CD4-positive, alpha-beta T cell (primary cell): ENCODE measurements around the gene MAP3K6. TPM values are rescaled to one million over a fixed set of nuclear protein-coding genes. Genes with fewer than 3 reads are reported as not detected.

ENCODE experiments used
- ATAC-seq: fragments of 200-7000 bp; cut with Tn5 transposase; one replicate; pipeline ENCODE4 v1.10.0; 2022; ENCODE audit warnings: mild to moderate bottlenecking; ENCODE audit not compliant: poor library complexity
- CTCF ChIA-PET: fragments of 350-600 bp; sonication (Branson Sonifier 250); formaldehyde crosslinking; loops from one replicate; lab custom pipeline; 2021; ENCODE audit warnings: antibody characterized with exemption, inconsistent platforms; lab: Charles Lee
- POLR2A ChIA-PET: fragments of 350-600 bp; sonication (Branson Sonifier 250); formaldehyde crosslinking; loops from one replicate; lab custom pipeline; 2021; ENCODE audit warnings: antibody characterized with exemption, inconsistent platforms; lab: Charles Lee
- DNase-seq, 14 experiments: peaks; one replicate each; pipeline ENCODE4 v3.0.0-alpha.2; 2013 to 2020; ENCODE audit warnings: mixed read lengths in 2 of 14
- H3K27ac ChIP-seq, 2 donors: one replicate each; pipeline versions ENCODE4 v1.5.1 to v1.7.0; 2013; ENCODE audit warnings: low read length in 2 of 2, low read depth in 1 of 2, mild to moderate bottlenecking in 1 of 2
- H3K27me3 ChIP-seq, 2 experiments: 1 replicate in 1 of 2; 2 replicates in 1 of 2; pipeline versions ENCODE4 v1.6.1 to v1.7.0; 2013; ENCODE audit warnings: low read length in 2 of 2, control low read depth in 1 of 2, mild to moderate bottlenecking in 1 of 2, moderate library complexity in 1 of 2; ENCODE audit not compliant: insufficient read depth in 2 of 2, control insufficient read depth in 1 of 2
- H3K36me3 ChIP-seq: one replicate; pipeline ENCODE4 v1.6.1; 2013; ENCODE audit warnings: low read length, control low read depth; ENCODE audit not compliant: insufficient read depth
- H3K4me1 ChIP-seq: one replicate; pipeline ENCODE4 v1.6.1; 2013; ENCODE audit warnings: low read length, control low read depth; ENCODE audit not compliant: insufficient read depth
- H3K4me3 ChIP-seq: one replicate; pipeline ENCODE4 v1.5.1; 2013; ENCODE audit warnings: mild to moderate bottlenecking, low read length, moderate library complexity
- H3K9me3 ChIP-seq, 2 experiments: 1 replicate in 1 of 2; 2 replicates in 1 of 2; pipeline versions ENCODE4 v1.6.1 to v1.7.0; 2013; ENCODE audit warnings: low read length in 2 of 2, mild to moderate bottlenecking in 2 of 2, control low read depth in 1 of 2, moderate library complexity in 1 of 2; ENCODE audit not compliant: control insufficient read depth in 1 of 2, insufficient read depth in 1 of 2
- H3K27ac Mint-ChIP-seq: one replicate; pipeline ENCODE4 v1.8.0; 2020; ENCODE audit warnings: mixed read lengths
- H3K27me3 Mint-ChIP-seq: one replicate; pipeline ENCODE4 v1.8.0; 2021; ENCODE audit warnings: mixed read lengths
- H3K36me3 Mint-ChIP-seq: one replicate; pipeline ENCODE4 v1.8.0; 2021; ENCODE audit warnings: low read depth, mixed read lengths
- H3K4me1 Mint-ChIP-seq: one replicate; pipeline ENCODE4 v1.8.0; 2021; ENCODE audit warnings: low read depth, mixed read lengths
- H3K4me3 Mint-ChIP-seq: one replicate; pipeline ENCODE4 v1.8.0; 2020; ENCODE audit warnings: mild to moderate bottlenecking, mixed read lengths
- H3K9me3 Mint-ChIP-seq: one replicate; pipeline ENCODE4 v1.8.0; 2020; ENCODE audit warnings: mixed read lengths
- CTCF ChIP-seq: fragments of 200-600 bp; IDR thresholded peaks from one replicate; pipeline ENCODE4 v1.8.0; 2022; ENCODE audit warnings: antibody characterized with exemption, mild to moderate bottlenecking
- intact Hi-C, 2 experiments: fragments of 100-400 bp; cut with DNase I in 1 of 2; cut with micrococcal nuclease in 1 of 2; formaldehyde crosslinking; loops; one replicate each; pipeline versions ENCODE4 v1.15.1 to v1.9.0; 2023 to 2025; cut with DNase I, micrococcal nuclease
- total RNA-seq, 174 experiments: library from RNA in 2 of 174; stranded (reverse) in 2 of 174; gene quantifications; one replicate each; pipeline ENCODE4 v1.2.3 and lab custom pipeline; 2021 to 2026

Gene MAP3K6
- total RNA-seq, 2 experiments from 2014 or later: 8.5 to 8.8 TPM

- H3K36me3 ChIP-seq: peaks cover 6% of the 10 kb centered on the region
- no peaks in the 10 kb centered on the region for H3K27me3 ChIP-seq
- no peaks in the 10 kb centered on the region for H3K4me1 Mint-ChIP-seq
- H3K36me3 Mint-ChIP-seq: peaks cover 5% of the 10 kb centered on the region
- H3K4me3 ChIP-seq: no peak overlapping the region
- no peak overlapping the region for H3K4me3 Mint-ChIP-seq
- no peak overlapping the region for H3K27ac Mint-ChIP-seq
- POLR2A ChIA-PET: interaction anchor here (0.7 kb wide), 1 partner anchor 160 kb away, joined by 3 read pairs; the partner anchor contains the start of gene SLC9A1
- H3K9me3 Mint-ChIP-seq: no peaks in the 10 kb centered on the region
- CTCF ChIA-PET: interaction anchor here (0.7 to 3.1 kb wide), 2 partner anchors 12 to 14 kb away, joined by 3 to 13 read pairs; no protein-coding TSS in a partner anchor
- H3K9me3 ChIP-seq: no peaks in the 10 kb centered on the region
- no peaks in the 10 kb centered on the region for H3K4me1 ChIP-seq
- H3K27ac ChIP-seq: no peak overlapping the region
- no peak for TF ChIP-seq CTCF
- DNase-seq: no peak
- H3K27me3 Mint-ChIP-seq: peaks cover 2% of the 10 kb centered on the region
- ATAC-seq: no peak
- intact Hi-C loops: no loop called here
Measured at GRCh38 chr1:27314737-27315136, 52.0 kb downstream of the MAP3K6 start.

DNA sequence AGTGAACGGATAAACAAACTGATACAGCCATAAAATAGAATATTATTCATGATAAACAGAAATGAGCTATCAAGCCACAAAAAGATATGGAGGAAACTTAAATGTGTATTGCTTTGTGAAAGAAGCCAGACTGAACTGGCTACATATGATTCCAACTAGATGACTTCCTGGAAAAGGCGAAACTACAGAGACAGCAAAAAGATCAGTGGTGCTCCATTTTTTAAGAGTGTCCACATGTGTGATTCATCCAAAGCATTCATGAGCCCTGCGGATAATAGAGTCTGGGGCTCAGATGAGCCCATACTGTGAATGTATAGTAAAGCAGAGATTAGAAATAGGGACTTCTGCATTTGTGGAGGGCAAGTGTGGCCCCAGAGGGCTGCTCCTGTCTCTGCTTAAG, 52.6 kb downstream of the MAP3K6 start:
- ATAC-seq (no peak), DNase-seq (no peak)
- TF ChIP-seq CTCF: no peak
- ChIA-PET CTCF (interaction anchor here (0.7 to 3.1 kb wide), 3 partner anchors 13 to 19 kb away, joined by 3 to 13 read pairs (median 8); no protein-coding TSS in a partner anchor), POLR2A (interaction anchor here (0.7 to 1.0 kb wide), 3 partner anchors 13 to 446 kb away, joined by 3 read pairs; partner anchors contain the start of gene SLC9A1)
- Mint-ChIP-seq H3K9me3 (no peaks in the 10 kb centered on the region), H3K4me3 (no peak overlapping the region), H3K36me3 (peaks cover 5% of the 10 kb centered on the region), H3K27ac (no peak overlapping the region), H3K4me1 (no peaks in the 10 kb centered on the region), H3K27me3 (no peaks in the 10 kb centered on the region)
- H3K36me3 ChIP-seq: peaks cover 6% of the 10 kb centered on the region
- H3K27me3 ChIP-seq: no peaks in the 10 kb centered on the region
- H3K9me3 ChIP-seq: no peaks in the 10 kb centered on the region
- H3K4me3 ChIP-seq: no peak overlapping the region
- H3K27ac ChIP-seq: no peak overlapping the region
- intact Hi-C loops: no loop called here
- no peaks in the 10 kb centered on the region for H3K4me1 ChIP-seq

GRCh38 chr1:27307874-27308598, 58.7 kb downstream of the MAP3K6 start:
- no peaks in the 10 kb centered on the region for H3K9me3 Mint-ChIP-seq
- Histone ChIP-seq H3K9me3 (no peaks in the 10 kb centered on the region), H3K36me3 (peaks cover 28% of the 10 kb centered on the region), H3K27ac (no peak overlapping the region), H3K4me3 (no peak overlapping the region), H3K4me1 (no peaks in the 10 kb centered on the region), H3K27me3 (no peaks in the 10 kb centered on the region)
- no peak overlapping the region for H3K4me3 Mint-ChIP-seq
- POLR2A ChIA-PET: no interaction called here
- ATAC-seq: no peak
- no peak for TF ChIP-seq CTCF
- no peak overlapping the region for H3K27ac Mint-ChIP-seq
- peaks cover 15% of the 10 kb centered on the region for H3K36me3 Mint-ChIP-seq
- CTCF ChIA-PET: interaction anchor here (0.9 to 1.7 kb wide), 3 partner anchors 10 to 25 kb away, joined by 3 to 4 read pairs (median 3); no protein-coding TSS in a partner anchor
- intact Hi-C loops: no loop called here
- DNase-seq: no peak
- H3K27me3 Mint-ChIP-seq: no peaks in the 10 kb centered on the region
- no peaks in the 10 kb centered on the region for H3K4me1 Mint-ChIP-seq
